H1 (cell line): ENCODE results near the gene RNF212.

Experiments
- CHD1 ChIP-seq: IDR thresholded peaks from 2 replicates; pipeline ENCODE4 v1.6.1; 2012; ENCODE audit warnings: low read depth, low read length, improper control_type of control experiment
- CHD2 ChIP-seq: IDR thresholded peaks from 2 replicates; pipeline ENCODE4 v1.6.1; 2012; ENCODE audit warnings: low read length, improper control_type of control experiment
- FOSL1 ChIP-seq: IDR thresholded peaks from 2 replicates; pipeline ENCODE4 v1.6.1; 2011; ENCODE audit warnings: mild to moderate bottlenecking, low read depth, low read length, moderate library complexity; ENCODE audit not compliant: insufficient read depth
- NANOG ChIP-seq: IDR thresholded peaks from 2 replicates; pipeline ENCODE4 v1.6.1; 2011; ENCODE audit warnings: low read length, low read depth, mild to moderate bottlenecking, inconsistent platforms; ENCODE audit not compliant: insufficient read depth, poor library complexity, severe bottlenecking
- POLR2A ChIP-seq, 2 experiments: IDR thresholded peaks; 1 replicate in 1 of 2; 2 replicates in 1 of 2; pipeline ENCODE4 v1.6.1; 2011; ENCODE audit warnings: low read depth in 2 of 2, low read length in 2 of 2, mild to moderate bottlenecking in 2 of 2; ENCODE audit errors: control extremely low read depth in 1 of 2
- POLR2AphosphoS5 ChIP-seq: IDR thresholded peaks from 2 replicates; pipeline ENCODE4 v1.6.1; 2011; ENCODE audit warnings: low read depth, low read length
- TAF1 ChIP-seq: IDR thresholded peaks from 2 replicates; pipeline ENCODE4 v1.6.1; 2011; ENCODE audit warnings: mild to moderate bottlenecking, low read depth, low read length
- TCF12 ChIP-seq: IDR thresholded peaks from 2 replicates; pipeline ENCODE4 v1.6.1; 2011; ENCODE audit warnings: low read depth, mild to moderate bottlenecking, low read length
- TEAD4 ChIP-seq: IDR thresholded peaks from 2 replicates; pipeline ENCODE4 v1.6.1; 2012; ENCODE audit warnings: low read depth, low read length, inconsistent platforms, mixed read lengths
- TF ChIP-seq, protein P1 (sequence below), 3 experiments: IDR thresholded peaks; 1 replicate in 2 of 3; 2 replicates in 1 of 3; pipeline versions ENCODE4 v1.5.1 to v1.6.1; 2011; ENCODE audit warnings: low read length in 3 of 3, mild to moderate bottlenecking in 3 of 3, inconsistent platforms in 2 of 3, low read depth in 1 of 3, moderate library complexity in 1 of 3; ENCODE audit not compliant: insufficient read depth in 1 of 3; ENCODE audit errors: control extremely low read depth in 1 of 3
- TF ChIP-seq, protein P2 (sequence below): IDR thresholded peaks from 2 replicates; pipeline ENCODE4 v1.6.1; 2011; ENCODE audit warnings: low read length, improper control_type of control experiment

DNA sequence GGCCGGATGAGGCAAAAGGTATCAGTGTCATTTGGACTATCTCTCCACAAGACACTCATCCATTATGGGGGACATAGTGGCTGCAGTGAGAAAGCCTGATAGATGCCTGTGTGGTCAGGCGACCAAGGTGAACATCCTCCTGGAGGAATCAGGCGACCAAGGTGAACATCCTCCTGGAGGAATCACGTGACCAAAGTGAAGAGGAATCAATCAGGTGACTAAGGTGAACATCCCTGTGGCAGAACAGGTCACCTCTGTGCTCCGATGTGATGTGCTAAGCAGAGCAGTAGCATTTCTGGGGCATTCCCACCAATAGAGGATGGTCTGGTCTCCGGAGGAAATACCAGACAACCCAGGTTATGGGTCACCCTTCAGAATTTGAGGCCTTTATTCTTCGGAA lies 44.0 kb downstream of the RNF212 start:
- TF ChIP-seq CHD2 (no peak), NANOG (no peak), TAF1 (no peak), POLR2AphosphoS5 (no peak), TCF12 (no peak), TEAD4 (no peak), FOSL1 (no peak), POLR2A (IDR thresholded peaks at IDR 0.05; ENCODE audit: control extremely low read depth in 1 of 2, low read depth in 2 of 2, low read length in 2 of 2) (no peak), CHD1 (no peak)
- TF ChIP-seq, protein P1, sequence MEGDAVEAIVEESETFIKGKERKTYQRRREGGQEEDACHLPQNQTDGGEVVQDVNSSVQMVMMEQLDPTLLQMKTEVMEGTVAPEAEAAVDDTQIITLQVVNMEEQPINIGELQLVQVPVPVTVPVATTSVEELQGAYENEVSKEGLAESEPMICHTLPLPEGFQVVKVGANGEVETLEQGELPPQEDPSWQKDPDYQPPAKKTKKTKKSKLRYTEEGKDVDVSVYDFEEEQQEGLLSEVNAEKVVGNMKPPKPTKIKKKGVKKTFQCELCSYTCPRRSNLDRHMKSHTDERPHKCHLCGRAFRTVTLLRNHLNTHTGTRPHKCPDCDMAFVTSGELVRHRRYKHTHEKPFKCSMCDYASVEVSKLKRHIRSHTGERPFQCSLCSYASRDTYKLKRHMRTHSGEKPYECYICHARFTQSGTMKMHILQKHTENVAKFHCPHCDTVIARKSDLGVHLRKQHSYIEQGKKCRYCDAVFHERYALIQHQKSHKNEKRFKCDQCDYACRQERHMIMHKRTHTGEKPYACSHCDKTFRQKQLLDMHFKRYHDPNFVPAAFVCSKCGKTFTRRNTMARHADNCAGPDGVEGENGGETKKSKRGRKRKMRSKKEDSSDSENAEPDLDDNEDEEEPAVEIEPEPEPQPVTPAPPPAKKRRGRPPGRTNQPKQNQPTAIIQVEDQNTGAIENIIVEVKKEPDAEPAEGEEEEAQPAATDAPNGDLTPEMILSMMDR (IDR thresholded peaks at IDR 0.05; ENCODE audit: control extremely low read depth in 1 of 3, insufficient read depth in 1 of 3, low read depth in 1 of 3, low read length in 3 of 3), result no peak
- TF ChIP-seq, protein P2, sequence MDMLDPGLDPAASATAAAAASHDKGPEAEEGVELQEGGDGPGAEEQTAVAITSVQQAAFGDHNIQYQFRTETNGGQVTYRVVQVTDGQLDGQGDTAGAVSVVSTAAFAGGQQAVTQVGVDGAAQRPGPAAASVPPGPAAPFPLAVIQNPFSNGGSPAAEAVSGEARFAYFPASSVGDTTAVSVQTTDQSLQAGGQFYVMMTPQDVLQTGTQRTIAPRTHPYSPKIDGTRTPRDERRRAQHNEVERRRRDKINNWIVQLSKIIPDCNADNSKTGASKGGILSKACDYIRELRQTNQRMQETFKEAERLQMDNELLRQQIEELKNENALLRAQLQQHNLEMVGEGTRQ, result no peak
